B cell (primary cell): ENCODE results near the gene VKORC1L1. TPM values are rescaled to one million over a fixed set of nuclear protein-coding genes. Genes with fewer than 3 reads are reported as not detected.

Source experiments
- ATAC-seq: fragments of 200-7000 bp; cut with Tn5 transposase; one replicate; pipeline ENCODE4 v1.10.0; 2021; ENCODE audit warnings: low read depth, mild to moderate bottlenecking, moderate number of reproducible peaks, moderate library complexity
- CTCF ChIA-PET: fragments of 350-600 bp; sonication (Branson Sonifier 250); formaldehyde crosslinking; loops from one replicate; lab custom pipeline; 2021; ENCODE audit warnings: antibody characterized with exemption, inconsistent platforms; lab: Charles Lee
- POLR2A ChIA-PET: fragments of 350-600 bp; sonication (Branson Sonifier 250); formaldehyde crosslinking; loops from one replicate; lab custom pipeline; 2021; ENCODE audit warnings: antibody characterized with exemption; lab: Charles Lee
- DNase-seq: peaks from one replicate; pipeline ENCODE4 v3.0.0; 2013
- H2AFZ ChIP-seq: 2 replicates; pipeline ENCODE4 v1.6.1; 2012; ENCODE audit warnings: mild to moderate bottlenecking, low read depth, low read length; ENCODE audit not compliant: insufficient read depth, poor library complexity, severe bottlenecking
- H3K27ac ChIP-seq, 2 donors: 1 replicate in 1 of 2; 2 replicates in 1 of 2; pipeline ENCODE4 v1.5.1; 2012 to 2013; ENCODE audit warnings: low read length in 2 of 2, mild to moderate bottlenecking in 2 of 2, moderate library complexity in 1 of 2
- H3K27me3 ChIP-seq, 4 experiments: fragments of 200-600 bp in 1 of 4; sonication (generic) in 1 of 4; replicated peaks in 1 of 4; 1 replicate in 2 of 4; 2 replicates in 2 of 4; pipeline versions ENCODE4 v1.6.1 to v1.7.0; 2013 to 2016; ENCODE audit warnings: low read length in 3 of 4, mild to moderate bottlenecking in 2 of 4, mixed read lengths in 1 of 4, moderate library complexity in 1 of 4; ENCODE audit not compliant: insufficient read depth in 4 of 4, control insufficient read depth in 3 of 4; ENCODE audit errors: control extremely low read depth in 1 of 4
- H3K36me3 ChIP-seq, 2 experiments: replicated peaks in 1 of 2; 1 replicate in 1 of 2; 2 replicates in 1 of 2; pipeline versions ENCODE4 v1.6.1 to v1.7.1; 2013; ENCODE audit warnings: low read length in 1 of 2; ENCODE audit not compliant: insufficient read depth in 2 of 2, control insufficient read depth in 1 of 2; ENCODE audit errors: control extremely low read depth in 1 of 2, extremely low read depth in 1 of 2
- H3K4me1 ChIP-seq, 2 donors: fragments of 200-600 bp in 1 of 2; sonication (generic) in 1 of 2; 1 replicate in 1 of 2; 2 replicates in 1 of 2; pipeline versions ENCODE4 v1.5.1 to v1.6.1; 2013 to 2017; ENCODE audit warnings: low read length in 2 of 2; ENCODE audit not compliant: control insufficient read depth in 2 of 2, insufficient read depth in 2 of 2
- H3K4me2 ChIP-seq: replicated peaks from 2 replicates; pipeline ENCODE3; 2012; ENCODE audit warnings: mild to moderate bottlenecking, low read depth, low read length; ENCODE audit not compliant: poor library complexity, severe bottlenecking
- H3K4me3 ChIP-seq, 5 experiments: fragments of 200-600 bp in 1 of 5; sonication (generic) in 1 of 5; 1 replicate in 3 of 5; 2 replicates in 2 of 5; pipeline versions ENCODE4 v1.5.1 to v1.7.0; 2011 to 2016; ENCODE audit warnings: low read length in 4 of 5, mild to moderate bottlenecking in 4 of 5, low read depth in 2 of 5, control low read depth in 1 of 5, moderate library complexity in 1 of 5; ENCODE audit not compliant: insufficient read depth in 1 of 5; ENCODE audit errors: control extremely low read depth in 1 of 5, extremely low read depth in 1 of 5
- H3K79me2 ChIP-seq: fragments of 200-600 bp; sonication (generic); one replicate; pipeline ENCODE4 v1.6.0; 2016; ENCODE audit warnings: low read length; ENCODE audit not compliant: control insufficient read depth, insufficient read depth
- H3K9ac ChIP-seq: fragments of 200-600 bp; sonication (generic); 2 replicates; pipeline ENCODE4 v1.6.1; 2017; ENCODE audit warnings: mild to moderate bottlenecking, low read length, moderate library complexity
- H3K9me3 ChIP-seq, 3 donors: one replicate each; pipeline versions ENCODE4 v1.6.1 to v1.7.1; 2013; ENCODE audit warnings: low read length in 2 of 3; ENCODE audit not compliant: control insufficient read depth in 2 of 3, insufficient read depth in 1 of 3; ENCODE audit errors: control extremely low read depth in 1 of 3
- H4K20me1 ChIP-seq: 2 replicates; pipeline ENCODE4 v1.6.0; 2012; ENCODE audit warnings: mild to moderate bottlenecking, low read length; ENCODE audit not compliant: insufficient read depth, control insufficient read depth, poor library complexity, severe bottlenecking
- H3K27ac Mint-ChIP-seq: one replicate; pipeline ENCODE4 v1.8.0; 2021; ENCODE audit warnings: mixed read lengths
- H3K27me3 Mint-ChIP-seq: one replicate; pipeline ENCODE4 v1.8.0; 2021; ENCODE audit warnings: mixed read lengths
- H3K4me1 Mint-ChIP-seq: one replicate; pipeline ENCODE4 v1.8.0; 2021; ENCODE audit warnings: mixed read lengths
- H3K4me3 Mint-ChIP-seq: one replicate; pipeline ENCODE4 v1.8.0; 2021; ENCODE audit warnings: mixed read lengths
- H3K9me3 Mint-ChIP-seq: one replicate; pipeline ENCODE4 v1.8.0; 2022; ENCODE audit warnings: mixed read lengths; ENCODE audit not compliant: insufficient read depth
- EZH2 ChIP-seq: IDR thresholded peaks from 2 replicates; pipeline ENCODE4 v1.6.1; 2012; ENCODE audit warnings: borderline replicate concordance, low read depth, mild to moderate bottlenecking, moderate library complexity, low read length; ENCODE audit not compliant: insufficient read depth, poor library complexity, severe bottlenecking
- WGBS: methylation state at CpG from one replicate; pipeline ENCODE4 v1.1.5; 2013; ENCODE audit warnings: missing lambda C conversion rate; ENCODE audit not compliant: insufficient coverage; 5-methylcytosine and 5-hydroxymethylcytosine counted together
- intact Hi-C: fragments of 100-400 bp; cut with micrococcal nuclease; formaldehyde crosslinking; loops from one replicate; pipeline ENCODE4 v1.10.0; 2022
- polyA plus RNA-seq: library from polyadenylated mRNA; depleted of rRNA; stranded (reverse); fragments of >200 nt; gene quantifications from 2 replicates; pipeline ENCODE4 v1.2.3, GENCODE V29; 2012
- total RNA-seq, 2 donors: library from RNA; stranded (reverse); fragments of 120-200 nt in 1 of 2; gene quantifications; 1 replicate in 1 of 2; 2 replicates in 1 of 2; pipeline versions ENCODE4 v1.2.3 to v1.2.4, GENCODE V29; 2013 to 2022
- TF ChIP-seq, protein P1 (sequence below): fragments of 200-600 bp; IDR thresholded peaks from one replicate; pipeline ENCODE4 v1.8.0; 2022; ENCODE audit warnings: antibody characterized with exemption, mild to moderate bottlenecking

The VKORC1L1 gene
- total and polyA plus RNA-seq, 2 donors (not counting 1 experiment from before 2014, with no cell fraction given) = 2.2 to 8.1 TPM

DNA sequence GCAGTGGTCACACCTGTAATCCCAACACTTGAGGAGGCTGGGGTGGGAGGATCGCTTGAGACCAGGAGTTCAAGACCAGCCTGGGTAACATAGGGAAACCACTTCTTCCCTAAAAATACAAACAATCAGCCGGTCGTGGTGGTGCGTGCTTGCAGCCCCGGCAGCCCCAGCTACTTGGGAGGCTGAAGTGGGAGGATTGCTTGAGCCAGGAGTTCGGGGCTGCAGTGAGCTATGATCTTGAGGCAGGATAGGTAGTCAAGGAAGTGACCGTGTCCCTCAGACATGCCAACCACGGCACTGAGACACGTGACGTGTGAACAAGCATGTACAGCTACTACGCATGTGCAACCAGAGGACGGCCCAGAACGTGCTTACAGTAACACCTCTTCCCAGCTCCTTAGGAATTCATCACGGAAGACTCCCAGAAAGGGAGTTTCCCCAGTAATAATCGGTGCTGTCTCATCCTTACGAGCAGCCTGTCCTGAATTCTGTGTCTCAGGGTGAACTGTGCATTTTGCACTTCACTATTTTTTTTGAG, 103.9 kb downstream of the VKORC1L1 start:
- H3K27ac ChIP-seq = no peak overlapping the region
- no peak overlapping the region for H3K4me2 ChIP-seq
- no peak overlapping the region for H3K27ac Mint-ChIP-seq
- H3K4me3 Mint-ChIP-seq = no peak overlapping the region
- H3K9me3 Mint-ChIP-seq = no peaks in the 10 kb centered on the region
- peaks cover 30% of the 10 kb centered on the region for H3K79me2 ChIP-seq
- H4K20me1 ChIP-seq = peaks cover 11% of the 10 kb centered on the region
- peaks cover 16% of the 10 kb centered on the region for H3K4me1 Mint-ChIP-seq
- POLR2A ChIA-PET = no interaction called here
- intact Hi-C loops = no loop called here
- no peaks in the 10 kb centered on the region for H3K9me3 ChIP-seq
- CTCF ChIA-PET = no interaction called here
- H3K27me3 ChIP-seq = no peaks in the 10 kb centered on the region
- DNase-seq = no peak
- peaks cover 10 to 16% of the 10 kb centered on the region in 2 donors for H3K4me1 ChIP-seq
- ATAC-seq = no peak
- 98% methylated on average over 11 of the region's 16 CpGs for WGBS
- H2AFZ ChIP-seq = no peak overlapping the region
- no peak overlapping the region for H3K9ac ChIP-seq
- peaks cover 0 to 29% of the 10 kb centered on the region in 2 experiments for H3K36me3 ChIP-seq
- TF ChIP-seq, protein P1, sequence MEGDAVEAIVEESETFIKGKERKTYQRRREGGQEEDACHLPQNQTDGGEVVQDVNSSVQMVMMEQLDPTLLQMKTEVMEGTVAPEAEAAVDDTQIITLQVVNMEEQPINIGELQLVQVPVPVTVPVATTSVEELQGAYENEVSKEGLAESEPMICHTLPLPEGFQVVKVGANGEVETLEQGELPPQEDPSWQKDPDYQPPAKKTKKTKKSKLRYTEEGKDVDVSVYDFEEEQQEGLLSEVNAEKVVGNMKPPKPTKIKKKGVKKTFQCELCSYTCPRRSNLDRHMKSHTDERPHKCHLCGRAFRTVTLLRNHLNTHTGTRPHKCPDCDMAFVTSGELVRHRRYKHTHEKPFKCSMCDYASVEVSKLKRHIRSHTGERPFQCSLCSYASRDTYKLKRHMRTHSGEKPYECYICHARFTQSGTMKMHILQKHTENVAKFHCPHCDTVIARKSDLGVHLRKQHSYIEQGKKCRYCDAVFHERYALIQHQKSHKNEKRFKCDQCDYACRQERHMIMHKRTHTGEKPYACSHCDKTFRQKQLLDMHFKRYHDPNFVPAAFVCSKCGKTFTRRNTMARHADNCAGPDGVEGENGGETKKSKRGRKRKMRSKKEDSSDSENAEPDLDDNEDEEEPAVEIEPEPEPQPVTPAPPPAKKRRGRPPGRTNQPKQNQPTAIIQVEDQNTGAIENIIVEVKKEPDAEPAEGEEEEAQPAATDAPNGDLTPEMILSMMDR = no peak
- TF ChIP-seq EZH2 = no peak
- H3K4me3 ChIP-seq = no peak overlapping the region
- H3K27me3 Mint-ChIP-seq = no peaks in the 10 kb centered on the region

- Mint-ChIP-seq H3K27me3 (no peaks in the 10 kb centered on the region), H3K27ac (no peak overlapping the region), H3K9me3 (no peaks in the 10 kb centered on the region), H3K4me3 (no peak overlapping the region), H3K4me1 (peaks cover 19% of the 10 kb centered on the region)
- H3K4me2 ChIP-seq = no peak overlapping the region
- TF ChIP-seq EZH2 = no peak
- TF ChIP-seq, protein P1 = no peak
- H3K4me3 ChIP-seq = no peak overlapping the region
- DNase-seq = no peak
- no peaks in the 10 kb centered on the region for H3K27me3 ChIP-seq
- no peak for ATAC-seq
- no peak overlapping the region for H3K9ac ChIP-seq
- intact Hi-C loops = no loop called here
- H2AFZ ChIP-seq = no peak overlapping the region
- H3K4me1 ChIP-seq = peaks cover 14 to 26% of the 10 kb centered on the region in 2 donors
- H3K36me3 ChIP-seq = peaks cover 0 to 19% of the 10 kb centered on the region in 2 experiments
- H4K20me1 ChIP-seq = peaks cover 11% of the 10 kb centered on the region
- H3K9me3 ChIP-seq = no peaks in the 10 kb centered on the region
- peaks cover 38% of the 10 kb centered on the region for H3K79me2 ChIP-seq
- no peak overlapping the region for H3K27ac ChIP-seq
- CTCF ChIA-PET = no interaction called here
- WGBS = 97% methylated on average over 16 of the region's 18 CpGs
- POLR2A ChIA-PET = no interaction called here
These were observed 106.2 kb downstream of the VKORC1L1 start for GRCh38 chr7:65978891-65979582.
